Glomerular endothelial cell (primary cell): Measurements from ENCODE around the gene LPP. TPM values are rescaled to one million over a fixed set of nuclear protein-coding genes. Genes with fewer than 3 reads are reported as not detected.
A peak's percentile ranks its signal among the peaks of the same experiment; 100 is the strongest.

Experiments
- DNase-seq: peaks from one replicate; pipeline ENCODE4 v3.0.0-alpha.2; 2011; ENCODE audit warnings: low read depth, low spot score; ENCODE audit errors: extremely low read depth
- total RNA-seq: library from RNA; depleted of rRNA; stranded (reverse); fragments of >200 nt; gene quantifications from 2 replicates; pipeline ENCODE4 v1.2.3, GENCODE V29; 2015

Gene LPP
- total RNA-seq, 1 donor from 2014 or later, result 132 TPM

DNA sequence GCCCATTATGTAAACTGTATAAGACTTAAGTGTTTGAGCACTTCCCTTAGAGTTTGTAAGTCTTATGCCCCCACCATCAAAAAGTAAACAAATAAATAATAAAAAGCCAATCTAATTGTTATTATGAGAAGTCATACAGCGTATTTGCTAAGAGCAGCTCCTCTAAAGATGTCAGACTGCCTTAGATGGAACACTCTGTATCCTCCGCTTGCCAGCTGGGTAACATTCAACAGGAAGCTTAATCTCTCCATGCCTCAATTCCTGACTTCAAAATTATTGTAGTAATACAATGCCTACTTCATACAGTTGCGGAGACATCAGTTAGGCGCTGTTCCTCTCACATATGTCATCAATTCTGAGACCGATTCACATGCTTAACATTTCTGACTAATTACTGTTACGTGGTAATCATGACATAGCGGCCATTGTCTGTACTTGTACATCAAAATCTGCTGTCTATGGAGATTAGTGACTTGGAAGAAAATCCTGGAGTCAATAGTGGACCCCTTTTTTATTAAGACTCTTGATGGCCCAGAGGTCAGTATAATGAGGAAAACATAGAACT, 417.7 kb downstream of the LPP start:
- DNase-seq, result no peak

DNA sequence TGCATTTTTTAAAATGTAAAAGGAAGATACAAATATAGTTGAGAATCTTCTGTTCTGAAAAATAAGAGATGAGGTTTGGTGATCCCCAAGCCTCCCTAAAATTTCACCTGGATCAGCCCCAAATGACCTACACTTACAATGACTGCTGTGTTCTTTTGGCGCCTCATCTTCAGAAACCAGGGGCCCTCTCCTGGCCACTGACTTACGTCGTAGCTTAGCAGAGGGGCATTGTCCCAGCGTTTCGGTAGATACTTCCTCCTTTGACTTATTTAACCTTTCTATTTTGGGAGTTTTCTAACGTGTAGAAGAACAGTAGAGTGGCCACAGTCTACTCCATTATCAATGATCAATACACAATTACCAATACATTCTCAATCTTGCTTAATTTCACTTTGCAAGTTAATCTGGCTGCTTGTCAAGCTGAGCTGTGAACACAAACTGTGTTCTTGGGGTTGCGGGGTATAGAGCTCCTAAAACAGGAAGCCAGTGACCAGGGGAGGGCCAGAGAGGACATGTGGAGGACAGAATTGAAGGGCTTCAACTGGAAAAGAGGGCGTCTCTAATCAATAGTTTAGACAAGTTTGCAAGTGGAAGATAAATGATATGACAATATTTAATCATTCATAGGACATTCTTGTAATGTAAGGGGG, 419.5 kb downstream of the LPP start:
- no peak for DNase-seq

DNA sequence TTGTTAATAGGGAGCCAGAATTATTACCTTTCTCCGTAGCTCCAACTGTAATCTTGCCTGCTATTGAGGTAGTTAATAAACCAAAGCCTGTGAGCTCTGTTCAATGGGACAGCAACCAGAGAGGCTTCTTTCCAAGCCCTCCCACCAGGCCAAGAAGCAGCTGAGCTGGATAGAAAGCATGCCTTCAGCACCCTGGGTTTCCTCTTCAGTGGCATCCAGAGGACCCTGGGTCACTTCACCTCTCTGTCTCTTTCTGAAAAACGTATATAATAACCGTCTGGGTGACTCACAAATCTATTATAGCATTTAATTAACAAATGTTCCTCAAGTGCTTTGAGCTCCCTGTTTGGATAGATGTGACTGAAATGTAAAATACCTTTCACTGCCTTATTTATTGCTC, 420.0 kb downstream of the LPP start:
- no peak for DNase-seq

DNA sequence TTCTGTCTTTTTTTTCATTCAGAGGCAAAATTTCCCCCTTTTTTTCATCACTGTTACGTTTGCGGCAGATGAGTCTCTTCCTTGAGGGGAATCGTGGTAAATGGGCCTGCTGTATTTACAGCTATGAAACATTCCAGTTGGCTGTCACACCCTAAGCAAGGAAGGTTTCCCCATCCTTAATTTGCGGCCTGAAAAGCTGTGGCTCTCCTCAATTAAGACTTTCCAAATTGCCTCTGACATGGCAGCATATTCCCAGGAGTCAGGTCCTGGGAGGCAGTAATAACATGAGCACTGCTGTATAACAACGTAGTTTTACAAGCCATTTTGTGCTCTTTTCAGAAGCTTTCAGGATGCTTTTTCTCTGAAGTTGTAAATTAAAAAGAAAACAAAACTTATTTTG, 420.9 kb downstream of the LPP start:
- no peak for DNase-seq

DNA sequence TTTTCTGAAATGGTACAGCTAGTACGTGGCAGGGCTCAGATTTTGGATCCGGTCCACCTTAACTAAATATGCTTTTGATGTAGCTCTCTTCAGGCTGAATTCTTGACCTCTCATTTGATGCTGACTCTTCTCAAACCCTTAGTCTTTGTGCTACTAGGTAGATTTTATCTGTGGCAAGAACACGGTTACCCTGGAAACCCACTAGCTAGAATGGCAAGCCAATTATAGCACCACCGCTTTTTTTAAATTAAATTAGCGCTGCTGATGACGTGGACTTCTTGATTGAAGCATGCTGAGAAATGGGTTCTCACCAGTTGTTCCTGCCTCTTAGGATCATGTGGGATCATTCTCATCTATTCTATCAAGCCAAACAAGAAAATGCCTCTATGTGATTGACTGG, 421.5 kb downstream of the LPP start:
- DNase-seq, result no peak

DNA sequence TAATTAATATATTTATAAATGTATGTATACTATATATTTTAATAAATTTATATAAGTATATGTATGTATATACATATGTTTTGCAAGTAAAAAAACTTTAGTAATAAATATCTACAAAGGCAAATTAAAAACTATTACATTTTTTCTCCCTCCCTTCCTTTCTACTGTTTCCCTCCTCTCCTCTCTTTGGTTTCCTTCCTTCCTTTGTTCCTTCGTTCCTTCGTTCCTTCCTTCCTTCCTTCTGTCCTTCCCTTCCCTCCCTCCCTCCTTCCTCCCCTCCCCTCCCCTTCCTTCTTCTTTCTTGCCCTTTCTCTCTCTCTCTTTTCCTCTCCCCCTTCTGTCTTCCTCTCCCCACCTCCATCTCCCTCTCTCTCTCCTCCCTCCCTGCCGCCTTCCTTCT, 423.6 kb downstream of the LPP start:
- no peak for DNase-seq

DNA sequence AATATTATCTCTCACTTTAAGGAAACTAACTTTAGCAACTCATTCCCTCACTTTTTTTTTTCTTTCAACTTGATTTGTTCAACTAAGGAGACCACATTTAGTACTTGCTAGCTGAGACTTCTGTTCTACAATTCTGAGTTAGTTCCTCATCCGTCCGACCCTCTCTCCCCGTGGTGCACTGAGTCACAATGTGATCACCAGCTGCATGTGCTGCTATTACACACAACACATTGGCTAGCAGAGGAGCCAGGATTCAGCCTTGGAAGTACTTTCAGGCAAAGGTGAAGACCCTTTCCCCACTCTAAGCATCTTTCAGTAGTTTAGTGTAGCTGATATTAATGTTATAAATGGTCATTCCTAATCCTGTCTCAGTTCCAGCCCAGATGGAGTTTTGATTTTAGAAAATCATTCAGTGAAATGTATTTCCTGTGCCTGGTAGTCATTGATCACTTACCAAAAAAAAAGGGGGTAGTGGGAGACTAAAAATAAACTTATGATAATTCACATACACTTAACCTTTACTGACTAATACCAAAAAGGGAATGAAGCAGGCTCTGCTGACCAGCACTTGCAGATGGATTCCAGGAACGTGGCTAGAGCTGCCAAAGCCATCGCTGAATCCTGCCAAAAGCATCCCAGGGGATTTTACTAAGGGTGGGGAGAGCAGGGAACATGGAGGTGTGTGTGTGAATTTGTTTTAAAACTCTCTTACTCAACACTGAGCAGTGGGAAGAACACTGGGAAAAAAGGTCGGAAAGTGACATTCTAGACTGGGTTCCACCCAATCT, 424.8 kb downstream of the LPP start:
- DNase-seq, result no peak

DNA sequence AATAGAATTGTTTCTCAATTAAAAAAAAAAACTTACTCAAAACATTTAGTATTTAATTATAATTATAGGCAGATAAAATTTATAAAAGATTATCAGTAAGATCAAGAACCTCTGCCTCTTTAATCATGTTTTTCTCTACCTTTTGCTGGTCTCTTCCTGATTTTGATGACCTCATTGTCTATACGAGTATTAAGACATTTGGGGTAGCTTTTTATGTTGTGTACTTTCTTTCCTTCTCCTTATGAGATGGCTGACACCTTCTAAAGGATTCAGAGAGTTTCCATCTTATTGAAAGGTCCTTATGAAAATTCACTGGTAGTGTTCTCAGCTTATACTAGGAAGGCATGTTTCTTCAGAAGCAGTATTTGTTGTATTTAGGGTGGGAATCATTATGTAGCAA, 426.3 kb downstream of the LPP start:
- DNase-seq, result no peak

DNA sequence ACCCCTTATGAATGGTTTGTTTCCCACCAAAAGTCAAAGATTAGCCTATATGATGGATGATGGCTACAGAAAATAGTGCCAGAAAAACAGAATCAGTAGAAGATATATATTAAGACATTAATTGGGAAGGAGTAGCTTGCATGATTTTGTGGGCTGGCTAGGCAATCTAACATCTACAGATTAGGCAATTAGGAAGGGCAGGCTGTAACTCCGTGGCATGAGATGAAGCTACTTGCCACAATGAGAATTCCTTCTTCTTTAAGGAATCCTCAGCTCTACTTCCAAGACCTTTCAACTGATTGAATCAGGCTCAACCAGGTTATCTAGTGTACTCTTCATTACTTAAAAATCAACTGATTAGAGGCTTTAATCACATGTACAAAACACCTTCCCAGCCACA, 426.7 kb downstream of the LPP start:
- DNase-seq, result no peak

DNA sequence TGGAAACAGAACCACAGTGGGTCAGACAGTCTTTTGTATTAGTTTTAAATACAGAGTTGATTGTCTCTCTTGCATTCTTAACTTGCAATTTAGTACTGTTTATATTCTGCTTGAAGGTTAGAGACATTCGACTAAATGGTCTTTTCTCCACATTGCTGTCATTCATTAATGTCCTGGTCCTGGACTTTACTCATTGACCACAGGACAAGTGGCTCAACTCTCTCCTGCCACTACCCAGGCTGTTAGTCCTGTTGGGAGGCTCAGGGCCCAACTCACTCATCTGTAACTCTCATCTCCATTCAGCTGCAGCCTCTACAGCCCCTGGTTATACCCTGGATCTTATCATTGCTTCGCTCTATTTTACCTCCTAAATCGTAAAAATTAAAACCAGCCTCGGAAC, 427.4 kb downstream of the LPP start:
- no peak for DNase-seq

DNA sequence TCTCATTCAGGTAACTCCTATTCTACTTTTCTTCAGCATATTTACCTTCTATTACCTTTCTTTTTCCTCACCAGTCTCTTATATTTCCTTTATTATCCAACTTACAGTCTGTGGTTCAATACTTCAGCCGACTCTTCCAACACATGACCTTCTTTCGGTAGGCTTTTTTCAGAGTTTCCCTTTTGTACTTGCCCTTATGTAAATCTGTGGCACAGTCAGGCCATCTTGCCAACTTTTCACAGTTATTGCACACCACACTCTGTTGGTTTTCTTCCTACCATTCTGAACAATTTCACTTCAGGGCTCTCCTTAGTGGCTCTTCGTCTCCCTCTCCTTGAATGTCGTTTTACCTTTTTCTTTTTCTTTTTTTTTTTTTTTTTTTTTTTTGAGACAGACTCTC, 427.8 kb downstream of the LPP start:
- DNase-seq, result no peak

DNA sequence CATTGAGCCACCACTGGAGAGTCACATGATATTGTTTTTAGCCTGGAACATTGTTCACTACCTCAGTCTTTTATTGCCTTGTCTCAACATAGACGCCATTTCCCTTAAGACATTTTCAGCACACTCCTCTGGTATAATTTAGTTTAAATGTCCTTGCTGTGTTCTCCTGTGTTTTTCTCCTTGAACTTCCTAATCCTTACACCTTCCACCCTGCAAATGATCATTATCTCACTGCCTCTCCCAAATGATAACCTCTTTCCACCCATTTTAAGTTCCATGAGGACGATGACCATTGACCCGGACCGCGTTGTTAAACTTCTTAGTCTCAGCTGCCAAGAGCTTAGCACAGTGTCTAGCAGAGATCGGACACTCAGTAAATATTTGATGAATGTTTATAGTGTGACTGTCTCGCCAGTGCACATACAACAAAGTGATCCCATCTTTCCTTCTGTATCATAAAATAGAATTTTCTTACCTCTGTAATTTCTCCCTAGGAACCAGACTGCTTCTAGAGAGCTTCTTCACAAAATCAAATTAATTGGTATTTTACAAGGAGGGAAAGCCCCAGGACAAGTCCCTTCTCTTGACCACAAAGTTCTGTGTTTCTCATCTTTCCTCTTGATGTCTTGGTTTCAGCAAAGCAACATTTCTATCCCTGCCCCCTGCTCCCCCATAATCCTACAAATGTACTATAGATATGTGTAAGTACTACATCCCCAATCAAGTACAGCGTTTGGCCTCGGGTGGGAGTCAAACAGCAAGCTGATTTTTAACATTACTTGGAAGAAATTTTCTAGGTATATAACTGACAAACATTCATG, 429.6 kb downstream of the LPP start:
- no peak for DNase-seq

DNA sequence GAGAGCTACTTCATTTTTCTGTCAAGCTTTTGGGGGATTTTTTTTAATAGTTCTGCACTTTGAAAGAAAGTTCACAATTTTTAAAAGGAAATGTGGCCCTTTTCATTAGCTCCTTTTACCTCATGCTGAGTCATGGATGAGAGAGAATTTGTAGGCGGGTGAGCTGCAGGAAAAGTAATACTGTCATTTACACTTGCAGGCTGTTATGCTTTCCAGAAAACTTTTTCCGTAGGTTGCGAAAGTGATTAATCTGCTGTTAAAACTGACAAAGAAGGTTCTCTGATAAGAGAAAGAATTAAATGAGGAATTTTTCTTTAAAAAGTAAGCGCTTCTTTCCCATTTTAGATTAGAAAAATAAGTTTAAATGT, 430.2 kb downstream of the LPP start:
- peak; percentile 51 for DNase-seq

DNA sequence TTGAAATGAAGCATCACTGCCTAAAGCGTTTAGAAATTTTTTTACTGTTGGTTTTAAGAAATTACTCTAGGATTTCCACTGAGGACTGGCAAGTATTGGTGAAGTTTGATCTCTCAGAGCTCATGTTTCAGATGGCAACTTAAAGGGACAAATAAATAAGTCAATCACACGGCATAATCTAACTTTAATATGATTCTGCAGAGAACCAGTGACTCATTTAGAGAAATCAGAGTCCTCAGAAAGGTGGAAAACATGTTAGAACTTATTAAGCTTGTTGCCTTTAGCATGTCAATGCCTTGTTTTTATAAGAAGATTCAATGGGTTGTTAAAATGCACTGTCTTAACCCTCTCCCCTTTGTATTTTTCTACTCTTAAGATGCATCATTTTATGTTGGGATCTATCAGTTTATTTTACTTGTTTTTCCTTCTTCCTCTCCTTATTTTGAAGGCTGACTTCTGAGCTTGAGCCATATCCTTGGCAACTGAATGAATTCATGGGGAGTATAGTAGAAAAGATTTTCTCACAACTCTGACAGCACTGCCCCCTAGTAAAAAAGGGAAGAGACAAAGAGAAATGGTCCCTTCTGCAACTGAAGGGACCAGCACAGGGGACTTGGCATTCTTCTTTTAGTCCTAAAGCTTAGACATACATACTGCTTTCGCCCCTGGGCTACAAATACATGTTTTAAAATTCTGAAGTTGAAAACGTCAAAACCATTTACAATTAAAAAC, 431.2 kb downstream of the LPP start:
- DNase-seq, result no peak

DNA sequence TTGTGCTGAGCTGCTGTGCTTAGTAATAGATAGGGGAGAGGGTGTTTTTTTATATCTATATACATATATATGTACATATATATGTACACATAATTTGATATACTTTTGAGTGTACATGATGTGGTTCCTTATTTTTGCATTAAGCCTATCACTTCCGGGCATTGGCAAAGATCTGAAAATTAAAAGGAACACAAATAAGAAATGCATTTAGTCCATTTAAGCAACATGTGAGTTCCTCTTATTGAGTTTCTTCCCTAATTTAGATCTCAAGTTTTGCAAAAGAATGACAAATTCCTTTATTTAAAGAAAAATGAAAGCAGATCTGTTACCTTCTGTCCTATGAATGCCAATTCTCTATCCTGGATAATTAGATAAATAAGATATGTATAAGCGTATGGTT, 435.1 kb downstream of the LPP start:
- DNase-seq, result no peak

DNA sequence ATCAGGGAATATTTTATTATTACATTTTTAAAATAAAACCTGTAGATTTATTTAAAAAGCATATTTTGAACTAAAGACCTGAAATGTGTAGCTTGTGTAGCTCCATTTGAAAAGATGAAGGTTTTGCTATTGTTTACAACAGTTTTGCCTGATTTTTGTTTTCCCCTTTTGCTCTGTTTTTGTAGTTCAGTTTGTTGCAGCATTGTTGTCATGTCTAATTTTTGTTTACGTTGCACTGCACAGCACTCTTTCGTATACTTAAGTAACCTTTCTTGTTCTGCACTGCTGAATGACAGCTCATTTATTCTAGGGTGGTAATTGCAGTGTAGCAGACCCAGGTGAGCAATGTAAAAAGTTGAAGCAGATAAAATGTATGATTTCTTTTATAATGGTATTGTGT, 435.8 kb downstream of the LPP start:
- DNase-seq, result no peak

DNA sequence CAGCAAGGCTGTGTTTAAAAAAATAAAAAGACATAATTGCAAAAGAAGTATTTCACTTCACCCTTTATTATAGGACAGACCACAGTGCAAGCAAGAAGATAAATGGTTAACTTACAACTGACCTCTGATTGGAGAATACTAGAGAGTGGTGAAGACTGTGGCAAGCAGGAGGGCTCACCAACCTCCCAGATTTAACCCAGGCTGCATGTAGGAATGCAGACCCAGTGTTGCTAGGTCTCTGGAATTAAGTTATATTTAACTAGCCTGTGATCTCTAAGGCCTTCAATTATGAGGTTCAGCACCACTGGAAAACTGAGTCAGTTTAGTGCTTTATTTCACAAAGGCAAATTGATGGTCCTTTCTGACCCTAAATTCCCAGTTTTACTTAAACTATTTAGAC, 436.6 kb downstream of the LPP start:
- no peak for DNase-seq

DNA sequence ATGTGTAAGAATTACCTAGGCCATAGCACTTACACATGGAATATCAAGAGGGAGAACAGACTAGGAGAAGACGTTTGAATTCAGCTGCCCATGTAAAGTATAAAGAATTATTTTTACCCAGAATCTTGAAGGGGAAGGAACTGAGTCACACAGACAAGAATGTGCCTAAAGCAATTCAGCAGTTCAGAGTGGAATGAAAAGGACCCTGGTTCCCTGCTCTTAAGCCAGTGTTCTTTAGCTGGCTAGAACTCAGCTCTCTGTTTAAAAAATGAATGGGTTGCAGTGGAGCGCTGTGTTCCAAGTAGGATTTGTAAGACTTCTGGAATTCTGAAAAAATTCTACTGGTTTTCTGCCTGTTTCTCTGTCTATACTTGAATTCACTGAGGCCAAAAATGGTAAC, 440.2 kb downstream of the LPP start:
- peak; percentile 89 for DNase-seq

DNA sequence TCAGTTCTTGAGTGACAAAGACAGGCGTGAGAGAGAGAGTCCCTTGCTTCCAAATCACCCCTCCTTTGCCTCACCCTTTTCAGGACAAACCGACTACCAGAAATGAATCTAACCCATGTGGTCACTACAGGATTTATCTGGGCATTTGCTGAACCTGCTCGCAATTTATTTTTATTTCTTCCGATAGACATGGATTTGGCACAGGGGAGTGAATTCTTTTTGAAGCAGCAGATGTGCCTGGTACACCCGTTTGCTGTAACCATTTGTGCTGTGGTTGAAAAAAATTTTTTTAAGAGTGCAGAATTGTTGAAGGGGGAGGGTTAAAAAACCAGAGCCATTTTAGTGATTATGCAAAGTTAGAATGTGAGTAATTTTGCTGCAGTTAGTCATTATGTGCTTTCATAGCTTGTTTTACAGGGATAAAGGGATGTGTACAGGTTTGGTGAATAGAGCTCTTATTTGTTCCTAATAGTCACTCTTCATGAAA, 442.0 kb downstream of the LPP start:
- no peak for DNase-seq

DNA sequence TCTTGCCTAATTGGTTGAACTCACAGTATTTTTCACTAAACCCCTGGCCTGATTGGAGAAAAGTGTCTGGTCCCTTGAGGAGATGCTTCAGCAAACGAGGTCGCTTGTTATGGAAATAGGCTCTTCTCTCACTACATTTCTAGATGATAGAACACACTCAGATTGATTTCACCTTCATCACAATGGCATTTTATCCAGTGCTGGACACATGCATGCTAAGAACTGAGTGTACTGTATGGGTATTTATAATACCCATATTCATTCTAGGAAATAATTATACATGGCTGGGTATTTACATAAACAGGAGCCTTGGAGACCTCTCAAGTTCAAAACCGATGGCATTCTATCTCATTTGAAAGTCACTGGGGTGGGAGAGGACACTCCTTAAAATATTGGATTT, 444.9 kb downstream of the LPP start:
- no peak for DNase-seq

DNA sequence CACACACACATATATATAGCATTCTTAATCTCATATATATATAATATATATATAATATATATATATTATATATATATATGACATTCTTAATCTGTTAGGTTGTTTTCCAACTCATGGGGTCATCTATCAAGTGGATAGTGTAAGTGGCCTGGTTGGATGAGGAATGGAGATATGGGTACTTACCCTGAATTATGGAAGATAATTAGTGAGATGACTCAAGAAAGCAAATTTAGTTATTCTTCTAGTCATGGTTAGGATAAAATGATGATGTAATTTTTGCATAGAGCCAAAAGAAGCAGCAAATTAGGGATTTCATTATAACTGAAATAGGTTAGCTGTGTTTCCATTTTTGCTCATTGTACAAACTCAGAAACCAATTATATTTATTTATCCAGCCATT, 448.2 kb downstream of the LPP start:
- DNase-seq, result no peak
